ENCODE measurements around the gene ST6GALNAC3. TPM values are rescaled to one million over a fixed set of nuclear protein-coding genes. Genes with fewer than 3 reads are reported as not detected.

ST6GALNAC3 gene
- total RNA-seq, 4 donors from 2014 or later, result 1.00 to 5.7 (median 1.9) TPM; not detected in 1

DNA sequence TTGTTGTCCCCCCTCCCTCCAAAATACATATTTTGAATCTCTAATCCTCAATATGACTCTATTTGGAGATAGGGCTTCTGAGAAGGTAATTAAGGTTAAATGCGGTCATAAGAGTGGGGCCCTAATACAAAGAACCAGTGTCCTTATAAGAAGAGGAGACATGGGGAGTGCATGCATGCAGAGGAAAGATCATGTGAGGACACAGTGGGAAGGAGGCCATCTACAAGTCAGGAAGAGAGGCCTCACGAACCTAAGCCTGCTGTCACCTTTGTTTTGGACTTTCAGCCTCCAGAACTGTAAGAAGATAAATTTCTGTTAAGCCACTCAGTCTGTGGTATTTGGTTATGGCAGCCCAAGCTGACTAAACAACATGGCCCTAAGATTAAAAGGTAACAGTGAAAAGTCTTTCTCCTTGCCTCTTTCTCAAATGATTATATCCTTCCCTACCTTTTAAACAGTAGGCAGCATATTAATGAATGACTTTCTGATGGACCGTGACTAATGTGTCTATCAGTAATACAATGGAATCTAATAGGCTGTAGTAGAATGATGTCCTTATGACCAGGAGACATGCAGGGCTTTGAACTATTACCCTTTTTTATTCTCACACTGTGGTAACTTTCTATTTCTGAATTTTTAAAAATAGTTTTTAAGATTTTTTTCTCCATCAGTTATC lies 40.6 kb upstream of the ST6GALNAC3 start:
- no peaks in the 10 kb centered on the region for H3K9me3 ChIP-seq
- no peaks in the 10 kb centered on the region for H3K27me3 ChIP-seq
- DNase-seq, result no peak
- H3K36me3 ChIP-seq, result no peaks in the 10 kb centered on the region
- WGBS, 2 donors (ENCODE audit: low coverage in 1 of 2), result 85 to 87% methylated on average over 3 of the region's 3 CpGs
- no peak overlapping the region for H3K4me3 ChIP-seq
- peaks cover 4 to 24% (median 19%) of the 10 kb centered on the region in 4 donors for H3K4me1 ChIP-seq
- intact Hi-C loops (cut with DNase I; ENCODE audit: low total_unique reads) (no loop called here), in situ Hi-C loops (cut with MboI; ENCODE audit: low pct_ligation_motif_present in 1 of 4, low pct_unique_long_range_greater_than_20kb in 1 of 4, low sequenced_read_pairs in 3 of 4) (no loop called here)
- no peak for TF ChIP-seq POLR2A (IDR thresholded peaks at IDR 0.05)
- TF ChIP-seq, protein P1, sequence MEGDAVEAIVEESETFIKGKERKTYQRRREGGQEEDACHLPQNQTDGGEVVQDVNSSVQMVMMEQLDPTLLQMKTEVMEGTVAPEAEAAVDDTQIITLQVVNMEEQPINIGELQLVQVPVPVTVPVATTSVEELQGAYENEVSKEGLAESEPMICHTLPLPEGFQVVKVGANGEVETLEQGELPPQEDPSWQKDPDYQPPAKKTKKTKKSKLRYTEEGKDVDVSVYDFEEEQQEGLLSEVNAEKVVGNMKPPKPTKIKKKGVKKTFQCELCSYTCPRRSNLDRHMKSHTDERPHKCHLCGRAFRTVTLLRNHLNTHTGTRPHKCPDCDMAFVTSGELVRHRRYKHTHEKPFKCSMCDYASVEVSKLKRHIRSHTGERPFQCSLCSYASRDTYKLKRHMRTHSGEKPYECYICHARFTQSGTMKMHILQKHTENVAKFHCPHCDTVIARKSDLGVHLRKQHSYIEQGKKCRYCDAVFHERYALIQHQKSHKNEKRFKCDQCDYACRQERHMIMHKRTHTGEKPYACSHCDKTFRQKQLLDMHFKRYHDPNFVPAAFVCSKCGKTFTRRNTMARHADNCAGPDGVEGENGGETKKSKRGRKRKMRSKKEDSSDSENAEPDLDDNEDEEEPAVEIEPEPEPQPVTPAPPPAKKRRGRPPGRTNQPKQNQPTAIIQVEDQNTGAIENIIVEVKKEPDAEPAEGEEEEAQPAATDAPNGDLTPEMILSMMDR (IDR thresholded peaks at IDR 0.05), result no peak
- no peak for TF ChIP-seq EP300 (IDR thresholded peaks at IDR 0.05; ENCODE audit: low read depth)
- TF ChIP-seq POLR2AphosphoS5 (IDR thresholded peaks at IDR 0.05), result no peak
- no peak overlapping the region for H3K27ac ChIP-seq

DNA sequence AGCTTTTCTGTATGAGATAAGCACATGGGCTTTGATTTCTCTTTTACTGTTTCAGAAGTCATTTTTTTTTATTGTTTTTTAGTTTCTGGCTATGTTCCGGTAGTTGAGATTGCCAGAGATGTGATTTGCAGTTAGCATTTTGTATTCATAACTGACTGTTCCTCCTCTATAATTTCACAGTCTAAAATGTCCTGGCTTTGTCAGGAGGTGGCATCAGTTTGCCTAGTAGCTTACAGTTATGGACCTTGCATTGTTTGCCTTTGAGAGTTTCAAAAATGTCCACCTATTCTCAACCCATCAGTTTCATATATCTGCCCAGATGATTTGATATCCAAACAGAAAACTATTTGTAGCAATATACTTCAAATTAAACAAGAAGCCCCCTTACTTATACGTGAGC lies 39.5 kb upstream of the ST6GALNAC3 start:
- H3K27ac ChIP-seq, result no peak overlapping the region
- in situ Hi-C loops (cut with MboI; ENCODE audit: low pct_ligation_motif_present in 1 of 4, low pct_unique_long_range_greater_than_20kb in 1 of 4, low sequenced_read_pairs in 3 of 4), result no loop called here
- no peaks in the 10 kb centered on the region for H3K27me3 ChIP-seq
- no peaks in the 10 kb centered on the region for H3K9me3 ChIP-seq
- intact Hi-C loops (cut with DNase I; ENCODE audit: low total_unique reads), result no loop called here
- no peaks in the 10 kb centered on the region for H3K36me3 ChIP-seq
- no peak for DNase-seq
- no peak overlapping the region for H3K4me3 ChIP-seq
- WGBS, 2 donors (ENCODE audit: low coverage in 1 of 2), result 46 to 52% methylated on average over 2 of the region's 2 CpGs
- TF ChIP-seq, protein P1 (IDR thresholded peaks at IDR 0.05), result peak; percentile 7 to 48 (median 31)
- no peak for TF ChIP-seq POLR2AphosphoS5 (IDR thresholded peaks at IDR 0.05)
- H3K4me1 ChIP-seq, result peaks cover 4 to 35% (median 24%) of the 10 kb centered on the region in 4 donors

DNA sequence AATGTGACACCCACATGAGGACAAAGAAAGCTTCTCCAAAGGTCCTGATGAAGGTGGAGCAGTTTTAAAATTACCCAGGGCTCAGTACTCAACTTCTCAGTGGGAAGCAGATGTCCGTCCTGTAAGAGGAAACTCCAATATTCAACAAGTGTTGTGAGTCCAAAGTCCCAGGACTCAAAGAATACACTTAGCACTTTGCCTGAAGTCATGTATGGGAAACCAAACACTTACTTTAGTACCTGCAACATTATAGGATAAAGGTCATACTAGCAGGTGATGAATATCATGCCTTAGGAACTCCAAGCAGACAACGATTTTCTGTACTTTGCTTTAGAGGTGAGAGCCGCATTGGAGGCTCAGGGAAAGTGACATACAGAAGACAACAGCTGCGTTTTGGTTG lies 37.2 kb upstream of the ST6GALNAC3 start:
- Histone ChIP-seq H3K9me3 (no peaks in the 10 kb centered on the region), H3K36me3 (no peaks in the 10 kb centered on the region), H3K4me1 (peaks cover 4 to 47% (median 30%) of the 10 kb centered on the region in 4 donors), H3K27ac (peak overlapping the region; percentile 42 to 73 (median 67)), H3K27me3 (no peaks in the 10 kb centered on the region), H3K4me3 (no peak overlapping the region)
- intact Hi-C loops (cut with DNase I; ENCODE audit: low total_unique reads), result no loop called here
- TF ChIP-seq POLR2AphosphoS5 (IDR thresholded peaks at IDR 0.05) (peak in 1 of 3 donors; percentile 19), EP300 (IDR thresholded peaks at IDR 0.05; ENCODE audit: low read depth) (no peak)
- DNase-seq, result no peak
- in situ Hi-C loops (cut with MboI; ENCODE audit: low pct_ligation_motif_present in 1 of 4, low pct_unique_long_range_greater_than_20kb in 1 of 4, low sequenced_read_pairs in 3 of 4), result no loop called here
- WGBS, 2 donors (ENCODE audit: low coverage in 1 of 2), result 36 to 51% methylated on average over 4 of the region's 4 CpGs

DNA sequence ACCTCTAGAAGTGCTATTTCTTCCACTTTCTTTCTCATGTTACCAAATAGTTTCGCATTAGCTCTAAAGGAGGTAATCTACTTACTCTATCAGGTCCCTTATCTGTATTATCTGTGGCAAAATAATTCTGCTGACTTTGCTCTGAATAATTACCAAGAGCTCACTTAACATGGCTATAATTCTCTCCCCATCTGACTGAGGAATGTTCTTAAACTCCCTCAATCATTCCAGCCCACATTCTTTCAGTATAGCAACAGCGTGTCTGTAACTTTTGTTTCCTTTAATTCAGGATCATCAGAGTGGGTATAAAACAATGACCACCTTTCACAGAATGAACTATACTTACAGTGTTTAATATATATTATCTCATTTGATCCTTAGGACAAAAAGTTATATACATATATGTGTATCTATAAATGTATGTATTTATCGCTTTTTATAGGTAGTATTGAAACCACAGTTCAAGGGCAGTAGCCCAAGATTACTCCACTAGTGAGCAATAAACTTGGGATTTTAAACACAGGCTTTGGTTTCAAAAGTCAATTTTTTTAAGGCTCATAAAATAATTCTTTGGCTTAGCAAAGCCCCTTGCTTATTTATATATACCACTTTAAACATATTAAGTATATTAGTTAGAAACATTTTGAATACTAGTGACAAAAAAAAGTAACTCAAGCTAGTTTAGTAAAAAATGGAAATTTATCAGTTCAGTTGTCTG lies 36.1 kb upstream of the ST6GALNAC3 start:
- TF ChIP-seq POLR2A (IDR thresholded peaks at IDR 0.05), result no peak
- no peak for TF ChIP-seq POLR2AphosphoS5 (IDR thresholded peaks at IDR 0.05)
- TF ChIP-seq EP300 (IDR thresholded peaks at IDR 0.05; ENCODE audit: low read depth), result no peak
- TF ChIP-seq, protein P1 (IDR thresholded peaks at IDR 0.05), result no peak
- H3K27me3 ChIP-seq, result no peaks in the 10 kb centered on the region
- WGBS, 2 donors (ENCODE audit: low coverage in 1 of 2), result 48 to 51% methylated on average over 3 of the region's 3 CpGs
- intact Hi-C loops (cut with DNase I; ENCODE audit: low total_unique reads) (no loop called here), in situ Hi-C loops (cut with MboI; ENCODE audit: low pct_ligation_motif_present in 1 of 4, low pct_unique_long_range_greater_than_20kb in 1 of 4, low sequenced_read_pairs in 3 of 4) (no loop called here)
- no peaks in the 10 kb centered on the region for H3K36me3 ChIP-seq
- DNase-seq, result no peak
- no peaks in the 10 kb centered on the region for H3K9me3 ChIP-seq
- no peak overlapping the region for H3K4me3 ChIP-seq
- H3K4me1 ChIP-seq, result peaks cover 4 to 47% (median 30%) of the 10 kb centered on the region in 4 donors
- H3K27ac ChIP-seq, result peak overlapping the region; percentile 42 to 73 (median 67)
